ENCODE measurements around the gene VDR.

The VDR gene

DNA sequence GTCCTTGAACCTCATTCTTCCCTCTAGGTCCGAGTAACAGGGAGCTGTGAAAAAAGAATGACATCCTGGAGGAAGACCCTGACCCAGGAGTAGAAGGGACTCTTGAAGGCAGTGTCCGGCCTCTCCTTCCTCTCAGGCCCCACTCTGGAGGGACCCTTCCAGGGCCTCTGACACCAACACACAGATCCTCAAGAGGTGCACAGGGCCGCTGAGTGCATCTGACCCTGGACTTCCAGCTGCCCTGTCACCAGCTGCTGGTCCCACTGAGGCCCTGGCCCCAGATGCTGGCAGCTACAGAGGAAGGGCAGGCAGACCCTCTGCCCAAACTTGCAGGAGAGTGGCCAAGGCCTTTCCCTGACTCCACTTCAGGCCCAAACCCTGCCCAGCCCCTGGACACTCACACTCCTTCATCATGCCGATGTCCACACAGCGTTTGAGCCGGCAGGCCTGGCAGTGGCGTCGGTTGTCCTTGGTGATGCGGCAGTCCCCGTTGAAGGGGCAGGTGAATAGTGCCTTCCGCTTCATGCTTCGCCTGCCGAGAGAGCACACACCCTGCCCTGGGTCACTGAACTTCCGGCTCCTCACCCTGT, 40.1 kb downstream of the VDR start:
- DNase-seq = no peak

DNA sequence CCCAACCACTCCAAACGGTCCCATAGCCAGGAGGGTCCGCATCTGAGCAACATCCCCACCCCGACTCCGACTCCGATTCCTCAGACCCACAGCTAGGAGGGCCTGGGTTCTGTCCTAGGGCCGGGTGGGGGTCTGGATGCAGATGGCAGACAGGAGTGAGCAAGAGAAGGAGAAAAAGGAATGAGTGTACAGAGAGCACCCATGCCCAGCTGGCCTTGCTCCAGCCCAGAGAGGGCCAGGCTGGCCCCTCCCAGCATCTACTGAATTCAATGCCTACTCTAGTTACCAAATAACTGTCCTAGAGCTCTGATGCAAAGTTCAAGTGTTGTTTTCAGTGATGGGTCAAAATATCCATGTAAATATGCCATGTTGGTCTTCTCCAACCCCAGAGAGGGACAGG, 40.8 kb downstream of the VDR start:
- DNase-seq = no peak

DNA sequence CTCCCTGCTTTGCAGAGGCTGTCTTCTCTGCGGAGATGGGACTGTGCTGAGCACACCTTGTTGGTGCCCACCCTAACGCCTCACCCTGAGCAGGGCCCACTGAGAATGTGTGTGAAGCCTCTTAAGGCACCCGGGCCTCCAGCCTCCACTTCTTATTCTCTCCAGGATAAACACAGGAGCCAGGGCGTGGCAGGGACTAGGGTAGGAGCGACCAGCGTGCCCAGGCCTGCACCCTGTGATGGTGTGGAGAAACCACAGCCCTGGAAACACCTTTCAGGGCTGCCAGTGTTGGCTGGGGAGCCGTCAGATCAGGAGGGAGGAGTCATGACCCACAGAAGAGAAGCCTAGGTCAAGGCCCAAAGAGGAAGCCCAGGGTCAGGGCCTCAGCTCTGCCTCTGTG, 41.3 kb downstream of the VDR start:
- DNase-seq = no peak

DNA sequence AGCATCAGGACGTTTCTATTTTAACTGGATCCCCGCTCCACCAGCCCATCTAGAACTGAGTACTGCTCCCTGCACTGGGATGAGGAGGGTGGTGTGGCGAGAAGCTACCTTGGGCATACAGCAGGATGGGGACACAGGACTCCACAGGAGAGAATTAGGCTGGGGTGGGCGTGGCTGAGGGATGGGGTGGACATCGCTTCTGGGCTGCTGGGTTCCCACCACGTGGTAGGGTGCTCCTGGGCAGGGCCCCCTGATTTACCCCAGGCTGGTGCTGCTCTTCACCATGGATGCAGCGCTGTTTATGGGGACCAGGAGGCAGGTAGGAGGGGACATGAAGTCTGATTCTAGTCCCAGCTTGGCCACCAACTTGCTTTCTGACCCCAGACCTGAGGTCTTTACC, 41.9 kb downstream of the VDR start:
- no peak for DNase-seq

DNA sequence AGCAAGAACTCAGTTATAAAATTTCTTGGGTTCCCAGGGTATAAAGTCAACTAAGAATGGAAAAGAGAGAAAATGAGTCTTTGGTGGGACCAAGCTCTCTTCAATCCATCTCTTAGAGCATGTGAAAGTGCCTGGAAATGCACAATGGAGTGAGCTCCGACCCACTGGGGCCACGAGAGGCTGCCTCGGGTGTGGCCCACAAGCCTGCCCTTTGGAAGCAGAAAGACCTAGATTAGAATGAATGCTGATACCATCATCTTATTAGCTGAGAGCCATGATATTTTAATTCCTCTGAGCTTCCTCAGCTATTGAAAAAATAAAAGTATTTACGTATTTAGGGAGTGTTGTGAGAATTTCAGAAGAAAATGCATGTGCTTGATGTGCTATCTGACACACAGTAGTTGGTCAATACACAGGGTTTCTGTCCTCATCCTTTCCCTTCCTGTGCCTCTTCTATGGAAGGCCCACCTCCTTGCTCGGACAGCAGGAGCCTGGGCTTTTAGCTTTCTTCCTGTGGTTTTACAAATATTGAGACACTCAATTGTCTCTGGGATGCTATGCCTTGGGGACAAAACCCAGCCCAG, 42.5 kb downstream of the VDR start:
- DNase-seq = no peak

DNA sequence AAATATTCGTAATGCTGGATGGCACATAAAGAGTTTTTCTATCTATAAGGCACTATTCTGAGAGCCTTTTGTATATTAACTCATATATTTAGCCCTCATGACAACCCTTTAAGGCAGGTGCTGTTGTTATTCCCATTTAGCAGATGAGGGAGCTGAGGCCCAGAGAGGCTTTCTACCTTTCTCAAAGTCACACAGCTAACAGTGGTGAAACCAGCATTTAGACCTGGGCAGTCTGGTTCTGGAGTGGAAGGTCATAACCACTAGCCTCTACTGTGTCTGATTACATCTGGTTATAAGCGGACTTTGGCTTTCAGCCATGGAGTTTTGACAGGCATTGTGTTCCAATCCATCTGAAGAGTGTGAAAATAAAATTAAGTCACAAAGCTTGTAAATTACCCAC, 43.9 kb downstream of the VDR start:
- no peak for DNase-seq

DNA sequence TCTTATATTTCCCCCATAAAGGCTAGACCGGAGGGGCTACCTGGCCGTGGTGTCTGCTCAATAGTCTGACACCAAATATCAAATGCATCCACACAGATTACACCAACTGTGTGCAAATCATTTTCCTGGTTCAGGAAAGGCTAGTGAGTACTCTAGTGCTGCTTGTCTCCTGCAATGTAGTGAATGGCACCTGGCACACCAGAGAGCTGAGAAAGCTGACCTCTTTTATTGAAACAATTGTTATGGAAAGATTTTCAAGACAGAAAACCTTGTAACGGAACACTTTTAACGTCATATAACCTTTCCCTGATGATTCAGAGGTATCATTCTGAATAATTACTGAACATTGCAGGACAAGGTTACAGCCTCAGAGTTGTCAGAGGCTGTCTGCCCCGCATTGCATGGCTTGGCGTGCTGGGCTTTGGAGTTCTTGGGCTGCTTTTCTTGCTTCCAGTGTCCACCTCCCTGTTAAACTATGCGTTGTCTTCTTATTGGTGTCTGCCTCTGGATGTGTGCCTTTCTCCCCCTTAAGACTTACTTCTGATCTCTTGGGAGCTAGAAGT, 44.4 kb downstream of the VDR start:
- DNase-seq = no peak

DNA sequence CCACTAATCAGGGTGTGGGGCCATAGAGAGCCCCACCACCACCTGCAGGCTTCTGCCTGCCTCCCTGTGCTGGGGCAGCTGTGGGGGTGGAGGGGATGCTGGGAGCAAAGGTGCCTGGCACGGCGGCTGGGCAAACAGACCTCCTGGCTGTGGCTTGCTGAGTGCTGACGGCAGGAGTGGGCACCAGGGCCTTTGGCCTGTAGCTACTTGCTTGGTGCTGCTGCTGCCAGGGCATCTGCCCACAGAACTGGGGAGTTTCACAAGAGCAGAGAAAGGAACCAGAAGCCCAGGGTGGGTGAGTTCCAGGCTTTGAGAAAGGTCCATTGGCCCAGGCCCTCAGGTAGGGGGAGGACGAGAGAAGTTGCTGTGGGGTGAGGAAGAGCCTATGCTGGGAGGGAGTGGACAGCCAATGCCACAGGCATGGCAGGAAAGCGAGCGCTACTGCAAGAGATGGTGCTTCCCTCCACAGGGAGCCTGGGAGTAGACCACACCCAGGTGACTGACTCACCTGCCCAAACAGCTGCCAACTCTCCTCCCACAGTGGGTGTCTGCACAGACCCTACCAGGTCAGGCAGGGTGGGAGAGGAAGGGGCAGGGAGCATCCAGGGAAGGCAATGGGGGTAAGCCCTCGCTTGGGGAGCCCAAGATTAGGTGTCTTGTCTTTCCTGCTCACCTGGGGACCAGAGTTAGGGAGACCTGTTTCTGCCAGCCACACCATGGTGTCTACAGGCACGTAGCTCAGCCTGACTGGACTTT, 46.1 kb downstream of the VDR start:
- DNase-seq = no peak

DNA sequence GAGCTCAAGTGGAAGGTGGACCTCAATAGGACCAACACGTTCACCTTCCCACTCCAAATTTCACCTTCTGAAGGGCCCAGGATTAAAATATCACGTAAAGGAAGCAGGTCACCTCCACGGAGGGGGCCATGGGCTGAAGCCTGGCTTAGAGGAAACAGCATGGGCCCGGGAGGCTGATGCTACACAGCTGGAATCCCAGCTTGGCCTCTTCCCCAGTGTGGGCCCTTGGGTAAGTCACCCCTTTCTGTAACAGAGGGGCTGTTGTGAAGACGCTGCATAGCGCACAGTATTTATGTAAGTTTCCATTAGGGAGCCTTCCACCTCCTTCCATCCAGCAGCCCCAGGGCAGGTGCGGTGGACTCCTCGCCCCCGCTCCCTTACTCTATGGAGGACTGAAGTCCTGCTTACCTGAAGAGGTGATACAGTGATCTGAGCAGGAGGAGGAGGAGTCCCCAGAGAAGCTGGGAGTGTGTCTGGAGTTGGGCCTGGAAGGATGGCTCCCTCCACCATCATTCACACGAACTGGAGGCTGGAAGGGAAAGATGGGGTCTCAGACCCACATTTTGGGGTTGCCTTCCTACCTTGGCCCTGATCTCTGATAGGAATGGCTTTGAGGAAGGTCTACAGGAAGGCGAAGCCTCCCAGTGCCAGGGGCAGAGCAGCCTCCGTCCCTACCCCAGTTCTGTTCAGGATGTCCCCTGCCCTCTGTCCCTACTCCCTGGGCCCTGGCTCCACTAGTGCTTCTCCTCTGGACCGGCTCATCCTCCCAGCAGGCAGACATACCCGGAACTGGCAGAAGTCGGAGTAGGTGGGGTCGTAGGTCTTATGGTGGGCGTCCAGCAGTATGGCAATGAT, 47.8 kb downstream of the VDR start:
- DNase-seq = no peak

DNA sequence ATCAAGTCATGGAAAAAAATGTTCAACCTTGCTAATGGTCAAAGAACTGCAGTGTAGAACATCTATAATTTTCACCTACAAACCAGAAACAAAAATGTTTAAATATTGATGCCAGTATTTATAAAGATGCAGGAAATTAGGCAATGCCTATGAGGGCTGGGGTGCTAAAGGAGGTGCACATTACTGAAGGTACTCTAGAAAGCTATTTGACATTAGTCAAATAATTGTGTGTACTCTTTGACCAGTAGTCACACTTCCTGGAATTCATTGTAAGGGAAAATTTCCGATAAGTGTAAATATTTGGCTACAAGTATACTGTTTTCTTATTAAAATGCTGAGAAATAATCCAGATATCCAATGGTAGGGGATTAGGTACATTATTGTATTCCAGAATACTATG, 48.7 kb downstream of the VDR start:
- DNase-seq = no peak

DNA sequence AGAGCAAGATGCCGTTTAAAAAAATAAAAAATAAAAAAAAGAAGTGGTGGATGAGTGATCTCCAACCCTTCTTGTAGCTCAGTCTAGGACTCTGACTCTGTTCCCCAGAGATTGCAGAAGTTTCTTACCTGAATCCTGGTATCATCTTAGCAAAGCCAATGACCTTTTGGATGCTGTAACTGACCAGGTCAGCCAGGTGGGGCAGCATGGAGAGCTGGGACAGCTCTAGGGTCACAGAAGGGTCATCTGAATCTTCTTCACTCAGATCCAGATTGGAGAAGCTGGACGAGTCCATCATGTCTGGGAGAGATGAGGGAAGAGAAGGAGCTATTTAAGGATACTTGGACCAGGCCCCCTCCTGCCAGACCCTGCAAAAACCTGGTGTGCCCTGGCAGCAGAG, 49.3 kb downstream of the VDR start:
- no peak for DNase-seq

DNA sequence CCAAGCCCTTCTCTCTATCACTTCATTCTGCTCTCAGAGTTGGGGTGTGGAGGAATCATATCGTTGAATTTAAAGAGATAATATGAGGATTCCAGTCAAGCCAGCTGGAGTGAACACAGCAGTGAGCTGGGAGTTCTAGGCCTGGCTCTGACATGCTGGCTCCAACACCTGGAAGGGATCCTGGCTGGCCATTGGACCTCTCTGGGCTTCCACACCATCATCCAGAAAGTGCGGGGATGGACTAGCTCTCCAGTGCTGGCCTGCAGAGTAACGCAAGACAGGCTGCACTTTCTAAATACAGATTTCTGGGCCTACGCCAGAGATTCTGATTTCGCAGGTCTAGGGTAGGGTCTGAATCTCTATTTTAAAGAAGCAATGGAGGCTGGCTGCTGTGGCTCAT, 50.3 kb downstream of the VDR start:
- DNase-seq = no peak

DNA sequence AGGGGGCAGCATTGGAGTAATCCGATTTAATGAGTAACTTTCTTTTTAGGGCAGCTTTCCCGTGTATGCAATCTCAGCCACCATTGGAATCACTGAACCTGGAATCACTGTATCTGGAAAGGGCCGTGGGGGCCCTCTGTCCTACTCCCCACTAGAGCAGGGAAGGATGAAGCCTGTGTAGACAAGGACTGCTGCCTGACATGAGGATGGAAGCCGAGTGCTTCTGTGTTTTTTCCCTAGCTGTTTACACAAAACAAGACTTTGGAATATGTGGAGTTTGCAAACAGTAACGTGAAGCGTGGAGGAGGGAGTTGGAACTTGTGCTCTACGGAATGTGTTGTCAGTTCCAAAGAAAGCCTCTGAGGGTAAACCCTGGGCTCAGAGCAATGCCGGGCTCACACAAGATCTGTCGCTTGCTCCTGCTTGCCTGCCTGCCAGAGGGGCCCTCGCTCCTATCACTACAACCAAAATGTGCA, 52.7 kb downstream of the VDR start:
- DNase-seq = no peak

DNA sequence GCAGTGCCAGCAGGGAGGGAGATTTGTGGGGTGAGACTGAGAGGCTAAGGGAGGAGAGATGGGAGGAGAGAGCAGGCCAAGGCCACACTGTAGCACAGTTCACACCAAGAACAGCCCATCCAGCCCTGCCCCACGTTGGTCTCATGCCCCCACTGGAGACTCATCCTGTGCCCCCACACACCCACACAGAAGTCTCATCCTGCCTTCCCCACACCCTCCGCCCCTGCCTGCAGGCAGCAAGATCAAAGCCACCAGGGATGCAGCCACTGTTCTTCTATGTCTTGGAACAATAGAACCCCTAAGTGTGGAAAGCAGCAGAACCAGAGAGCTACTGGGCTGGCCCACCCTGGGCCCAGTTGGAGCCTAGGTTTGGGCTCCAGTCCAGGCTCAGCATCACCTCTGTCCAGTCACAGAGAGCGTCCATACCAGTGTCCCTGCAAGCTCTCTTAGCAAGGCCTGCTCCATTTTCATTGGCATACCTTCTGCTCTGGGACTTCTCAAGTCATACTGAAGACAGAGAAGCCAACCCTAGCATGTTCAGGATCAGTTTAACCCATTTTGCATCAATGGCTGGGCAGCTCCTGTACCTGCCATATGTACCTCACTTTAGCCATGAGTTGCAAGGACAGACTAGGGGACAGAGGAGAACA, 53.4 kb downstream of the VDR start:
- DNase-seq = no peak

DNA sequence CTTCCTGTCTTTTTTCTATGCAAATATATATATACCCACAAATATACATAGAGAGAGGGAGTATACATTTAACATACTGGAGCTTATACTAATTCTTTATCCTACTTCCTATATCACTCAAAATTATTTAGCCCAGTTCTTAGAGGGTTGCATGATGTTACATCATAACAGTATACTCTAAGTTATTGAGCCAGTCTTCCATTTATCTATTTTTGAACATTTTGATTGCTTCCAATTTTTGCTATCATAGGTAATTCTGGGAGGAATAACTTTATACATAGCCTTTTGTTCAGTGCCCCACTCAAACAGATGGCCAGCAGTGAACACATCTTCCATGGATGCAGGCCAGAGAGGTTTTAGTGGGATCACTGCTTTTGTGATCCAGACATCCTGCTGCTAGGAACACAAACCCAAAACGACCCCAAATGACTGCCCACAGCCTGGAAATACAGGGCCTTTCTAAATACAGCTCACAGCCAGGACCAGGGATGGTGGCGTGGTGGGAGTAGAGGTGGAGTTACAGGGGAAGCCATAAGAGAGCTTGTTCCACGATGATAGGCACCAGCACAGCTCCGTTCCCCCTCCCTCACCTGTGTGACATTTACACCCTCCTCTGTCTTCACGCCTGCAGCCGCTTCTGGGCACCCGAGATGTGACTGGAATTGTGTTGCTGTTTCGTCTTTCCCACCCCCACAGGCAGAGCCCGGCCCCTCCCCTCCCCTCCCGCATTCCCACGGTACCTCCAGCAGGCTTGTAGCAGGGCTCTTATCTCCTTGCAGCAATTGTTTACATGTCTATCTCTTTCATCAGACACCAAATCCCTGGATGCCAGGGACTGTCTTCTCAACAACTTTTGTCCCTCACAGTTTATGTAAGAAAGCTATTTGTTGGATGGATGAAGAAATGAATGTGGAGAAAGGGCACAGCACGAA, 54.4 kb downstream of the VDR start:
- DNase-seq = no peak

DNA sequence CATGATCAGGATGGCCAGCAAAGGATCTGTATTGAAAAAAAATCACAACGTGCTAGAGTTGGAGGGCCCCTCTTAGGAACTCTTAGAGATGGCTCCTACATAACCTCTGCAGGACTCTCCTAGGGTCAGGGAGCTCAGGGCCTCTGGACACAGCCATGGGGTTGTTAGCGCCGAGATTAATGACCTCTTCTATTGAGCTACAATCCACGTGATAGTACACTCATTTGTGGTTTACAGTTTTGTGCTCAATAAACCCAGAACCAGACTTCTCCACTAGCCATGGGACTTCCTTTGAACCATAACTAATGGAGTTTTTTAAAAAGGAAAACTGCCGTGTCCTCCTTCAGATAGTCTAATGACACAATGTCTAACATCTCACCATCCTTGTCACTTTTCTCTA, 55.5 kb downstream of the VDR start:
- DNase-seq = no peak

DNA sequence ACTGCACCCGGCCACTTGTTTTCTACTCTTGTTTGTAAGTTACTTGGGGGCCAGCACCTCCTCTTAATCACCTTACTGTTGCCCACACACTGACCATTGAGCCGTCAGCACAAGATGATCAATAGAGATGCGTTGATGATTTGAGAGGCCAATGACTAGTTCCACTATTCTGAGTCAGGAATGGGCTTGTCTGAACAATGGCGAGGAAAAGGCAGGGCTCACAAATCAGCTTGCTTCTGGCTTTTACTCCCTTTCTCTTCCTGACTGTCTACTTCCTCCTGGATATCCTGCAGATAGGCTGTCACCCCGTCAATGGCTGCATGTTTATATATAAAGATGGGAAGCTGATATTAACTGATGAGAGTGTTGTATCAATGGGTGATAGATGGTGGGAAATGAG, 55.9 kb downstream of the VDR start:
- no peak for DNase-seq

DNA sequence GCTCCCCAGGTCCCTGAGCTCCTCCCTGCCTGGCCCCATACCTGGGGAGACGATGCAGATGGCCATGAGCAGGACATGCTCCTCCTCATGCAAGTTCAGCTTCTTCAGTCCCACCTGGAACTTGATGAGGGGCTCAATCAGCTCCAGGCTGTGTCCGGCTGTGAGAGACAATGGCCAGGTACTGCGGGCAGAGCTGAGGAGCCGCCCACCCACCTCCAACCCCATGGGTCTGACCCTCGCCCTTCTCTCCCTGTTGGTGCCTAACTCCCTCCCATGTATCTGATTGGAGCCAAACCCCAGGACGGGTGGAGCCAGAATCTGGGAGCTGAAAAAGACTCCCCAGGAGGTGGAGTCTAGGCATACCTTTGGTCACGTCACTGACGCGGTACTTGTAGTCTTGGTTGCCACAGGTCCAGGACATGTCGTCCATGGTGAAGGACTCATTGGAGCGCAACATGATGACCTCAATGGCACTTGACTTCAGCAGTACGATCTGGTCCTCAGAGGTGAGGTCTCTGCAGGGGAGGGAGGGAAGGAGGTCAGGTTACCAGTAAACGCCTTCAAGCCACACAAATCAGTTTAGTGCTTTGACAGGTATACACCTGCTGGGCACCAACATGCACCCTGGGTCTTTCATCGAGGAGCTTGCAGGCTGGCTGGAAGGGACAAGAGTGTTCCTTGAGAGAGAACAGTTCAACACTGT, 58.3 kb downstream of the VDR start:
- DNase-seq = no peak

DNA sequence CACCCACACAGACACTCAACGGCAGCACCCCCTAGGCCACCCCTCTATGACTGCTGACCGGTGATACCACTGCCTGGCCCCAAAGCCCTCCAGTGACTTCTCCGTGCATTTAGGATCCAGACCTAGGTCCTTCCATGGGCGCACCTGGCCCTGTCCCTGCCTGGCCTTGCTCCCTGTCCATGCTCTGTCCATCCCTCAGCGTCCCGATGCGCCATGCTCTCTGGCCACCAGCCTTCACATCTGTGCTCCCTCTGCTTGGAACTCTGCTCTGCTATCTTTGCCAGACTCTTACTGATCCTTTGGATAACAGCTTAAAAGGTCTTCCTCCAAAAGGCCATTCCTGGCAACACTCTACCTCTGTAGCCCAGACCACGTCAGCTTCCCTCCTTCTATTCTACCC, 59.7 kb downstream of the VDR start:
- no peak for DNase-seq

DNA sequence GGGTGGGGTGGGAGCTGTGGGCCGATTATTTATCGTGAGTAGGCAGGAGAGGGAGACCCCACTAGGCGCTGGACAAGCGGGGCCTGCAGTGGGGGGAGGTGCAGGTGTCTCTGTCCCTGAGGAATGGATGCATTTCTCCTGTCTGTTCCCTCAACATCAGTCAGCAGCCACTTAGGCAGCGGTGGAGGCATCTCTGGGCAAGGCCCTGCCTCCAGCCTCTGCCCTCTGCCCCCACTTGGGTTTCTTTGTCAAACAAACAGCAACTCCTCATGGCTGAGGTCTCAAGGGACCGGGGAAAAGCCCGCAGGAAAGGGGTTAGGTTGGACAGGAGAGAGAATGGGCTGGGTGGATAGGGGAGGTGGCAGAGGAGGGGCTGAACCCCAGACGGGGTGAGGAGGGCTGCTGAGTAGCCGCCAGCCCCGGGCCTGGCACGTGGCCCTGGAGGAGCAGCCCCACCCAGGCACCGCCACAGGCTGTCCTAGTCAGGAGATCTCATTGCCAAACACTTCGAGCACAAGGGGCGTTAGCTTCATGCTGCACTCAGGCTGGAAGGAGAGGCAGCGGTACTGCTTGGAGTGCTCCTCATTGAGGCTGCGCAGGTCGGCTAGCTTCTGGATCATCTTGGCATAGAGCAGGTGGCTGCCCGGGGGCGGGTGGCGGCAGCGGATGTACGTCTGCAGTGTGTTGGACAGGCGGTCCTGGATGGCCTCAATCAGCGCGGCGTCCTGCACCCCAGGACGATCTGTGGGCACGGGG, 60.4 kb downstream of the VDR start:
- peak; percentile 24 for DNase-seq

All from NCI-H2107 (cell line).